Loucy (cell line): ENCODE results near the gene TMEM245.
A peak's percentile ranks its signal among the peaks of the same experiment; 100 is the strongest.

Experiments
- H2AFZ ChIP-seq: fragments of 200-600 bp; sonication (generic); 2 replicates; pipeline ENCODE4 v1.6.0; 2016; ENCODE audit warnings: antibody characterized with exemption, mild to moderate bottlenecking, low read length, moderate library complexity
- H3F3A ChIP-seq: fragments of 200-600 bp; 2 replicates; pipeline ENCODE4 v1.6.0; 2016; ENCODE audit warnings: antibody characterized with exemption, low read depth, mild to moderate bottlenecking
- H3K27me3 ChIP-seq: fragments of 200-600 bp; sonication (generic); 2 replicates; pipeline ENCODE4 v1.6.1; 2014; ENCODE audit warnings: low read length, mild to moderate bottlenecking; ENCODE audit not compliant: insufficient read depth, poor library complexity, severe bottlenecking
- H3K36me3 ChIP-seq: fragments of 200-600 bp; sonication (generic); 2 replicates; pipeline ENCODE4 v1.6.1; 2016; ENCODE audit warnings: low read length; ENCODE audit not compliant: insufficient read depth
- H3K4me1 ChIP-seq: fragments of 200-600 bp; sonication (generic); 2 replicates; pipeline ENCODE4 v1.5.1; 2014; ENCODE audit warnings: low read length, mild to moderate bottlenecking; ENCODE audit not compliant: insufficient read depth, poor library complexity, severe bottlenecking
- H3K4me2 ChIP-seq: fragments of 200-600 bp; sonication (generic); 2 replicates; pipeline ENCODE4 v1.6.0; 2014; ENCODE audit warnings: antibody characterized with exemption, low read length, low read depth, mild to moderate bottlenecking; ENCODE audit not compliant: poor library complexity, severe bottlenecking
- H3K4me3 ChIP-seq: fragments of 200-600 bp; sonication (generic); 2 replicates; pipeline ENCODE4 v1.5.1; 2014; ENCODE audit warnings: low read length, mild to moderate bottlenecking, mixed read lengths; ENCODE audit not compliant: poor library complexity, severe bottlenecking
- H3K79me2 ChIP-seq: fragments of 200-600 bp; sonication (generic); 2 replicates; pipeline ENCODE4 v1.6.1; 2014; ENCODE audit warnings: low read length; ENCODE audit not compliant: insufficient read depth
- H3K9ac ChIP-seq: fragments of 200-600 bp; sonication (generic); 2 replicates; pipeline ENCODE4 v1.6.0; 2014; ENCODE audit warnings: mild to moderate bottlenecking, low read depth, low read length, moderate library complexity; ENCODE audit not compliant: poor library complexity, severe bottlenecking
- H3K9me2 ChIP-seq: fragments of 200-600 bp; sonication (generic); replicated peaks from 2 replicates; pipeline ENCODE4 v1.6.1; 2016; ENCODE audit warnings: low read depth, low read length, mixed read lengths
- H3K9me3 ChIP-seq: fragments of 200-600 bp; sonication (generic); 2 replicates; pipeline ENCODE4 v1.6.1; 2014; ENCODE audit warnings: mild to moderate bottlenecking, antibody characterized with exemption, low read length, low read depth; ENCODE audit not compliant: insufficient read depth
- H4K20me1 ChIP-seq: fragments of 200-600 bp; sonication (generic); 2 replicates; pipeline ENCODE4 v1.6.0; 2014; ENCODE audit warnings: antibody characterized with exemption, low read length, mild to moderate bottlenecking; ENCODE audit not compliant: insufficient read depth, poor library complexity, severe bottlenecking
- CTCF ChIP-seq: fragments of 200-600 bp; sonication (generic); conservative IDR thresholded peaks from 2 replicates; pipeline ENCODE4 v1.5.1; 2014; ENCODE audit warnings: mild to moderate bottlenecking, antibody characterized with exemption, low read length
- EZH2phosphoT487 ChIP-seq: fragments of 200-600 bp; IDR thresholded peaks from 2 replicates; pipeline ENCODE4 v1.6.1; 2018; ENCODE audit warnings: antibody characterized with exemption, mild to moderate bottlenecking, moderate library complexity, borderline replicate concordance

Gene TMEM245

GRCh38 chr9:109101202-109101595, 18.5 kb downstream of the TMEM245 start:
- Histone ChIP-seq H3K9me3 (peaks cover 9% of the 10 kb centered on the region; the same call in 1 of the 2 replicates), H3K27me3 (no peaks in the 10 kb centered on the region), H3K4me3 (peak overlapping the region; percentile 58), H2AFZ (no peak overlapping the region), H3K4me2 (peak overlapping the region; percentile 80), H3K4me1 (peaks cover 30% of the 10 kb centered on the region), H3K9ac (peak overlapping the region; percentile 60), H3K36me3 (peaks cover 56% of the 10 kb centered on the region), H3K79me2 (peaks cover 92% of the 10 kb centered on the region), H4K20me1 (peaks cover 47% of the 10 kb centered on the region), H3F3A (peaks cover 3% of the 10 kb centered on the region; the same call in 1 of the 2 replicates), H3K9me2 (no peaks in the 10 kb centered on the region)
- TF ChIP-seq CTCF (no peak), EZH2phosphoT487 (no peak)

- Histone ChIP-seq H3K4me3 (no peak overlapping the region), H3K9me2 (no peaks in the 10 kb centered on the region), H3K36me3 (peaks cover 59% of the 10 kb centered on the region), H4K20me1 (peaks cover 50% of the 10 kb centered on the region), H3K27me3 (no peaks in the 10 kb centered on the region), H3K9ac (no peak overlapping the region), H3K4me2 (peak overlapping the region; percentile 80), H3K9me3 (peaks cover 9% of the 10 kb centered on the region; the same call in 1 of the 2 replicates), H2AFZ (no peak overlapping the region), H3K79me2 (peaks cover 93% of the 10 kb centered on the region), H3F3A (peaks cover 3% of the 10 kb centered on the region; the same call in 1 of the 2 replicates), H3K4me1 (peaks cover 30% of the 10 kb centered on the region)
- TF ChIP-seq CTCF, result no peak
- no peak for TF ChIP-seq EZH2phosphoT487
Observed at GRCh38 chr9:109100543-109101201, 19.1 kb downstream of the TMEM245 start.

- Histone ChIP-seq H3K9me3 (peaks cover 9% of the 10 kb centered on the region; the same call in 1 of the 2 replicates), H3K4me2 (no peak overlapping the region), H3K4me1 (peaks cover 30% of the 10 kb centered on the region), H3K9me2 (no peaks in the 10 kb centered on the region), H3K9ac (no peak overlapping the region), H2AFZ (no peak overlapping the region), H4K20me1 (peaks cover 54% of the 10 kb centered on the region), H3F3A (peaks cover 3% of the 10 kb centered on the region; the same call in 1 of the 2 replicates), H3K4me3 (no peak overlapping the region), H3K27me3 (no peaks in the 10 kb centered on the region), H3K79me2 (peaks cover 95% of the 10 kb centered on the region), H3K36me3 (peaks cover 61% of the 10 kb centered on the region)
- TF ChIP-seq CTCF, result no peak
- TF ChIP-seq EZH2phosphoT487, result no peak
Observed at GRCh38 chr9:109098960-109099308, 20.8 kb downstream of the TMEM245 start.
